Esophagus squamous epithelium (tissue), 5 donors: ENCODE data around the gene RNF19B. TPM values are rescaled to one million over a fixed set of nuclear protein-coding genes. Genes with fewer than 3 reads are reported as not detected.

Experiments
- DNase-seq: peaks from one replicate; lab custom pipeline; 2025; lab: John Stamatoyannopoulos, UW
- H3K27ac ChIP-seq, 4 donors: fragments of 200-600 bp; sonication (generic); one replicate each; pipeline ENCODE4 v1.5.1; 2016 to 2019; ENCODE audit warnings: mild to moderate bottlenecking in 1 of 4
- H3K27me3 ChIP-seq, 4 donors: fragments of 200-600 bp; sonication (generic); 1 replicate in 3 of 4; 2 replicates in 1 of 4; pipeline versions ENCODE4 v1.5.1 to v1.6.0; 2017 to 2021; ENCODE audit warnings: antibody characterized with exemption in 1 of 4
- H3K36me3 ChIP-seq, 3 donors: fragments of 200-600 bp; sonication (generic); one replicate each; pipeline ENCODE4 v1.5.1; 2016 to 2019
- H3K4me1 ChIP-seq, 3 donors: fragments of 200-600 bp; sonication (generic); one replicate each; pipeline ENCODE4 v1.5.1; 2017 to 2019
- H3K4me3 ChIP-seq, 4 donors: fragments of 200-600 bp; sonication (generic); 1 replicate in 3 of 4; 2 replicates in 1 of 4; pipeline ENCODE4 v1.5.1; 2016 to 2019; ENCODE audit warnings: mild to moderate bottlenecking in 2 of 4, moderate library complexity in 1 of 4
- H3K9me3 ChIP-seq, 3 donors: fragments of 200-600 bp; sonication (generic); one replicate each; pipeline ENCODE4 v1.5.1; 2016 to 2019
- CTCF ChIP-seq, 6 experiments: fragments of 450-650 bp in 4 of 6; fragments of 200-600 bp in 2 of 6; sonication (generic) in 2 of 6; IDR thresholded peaks; one replicate each; pipeline ENCODE4 v1.5.1; 2016 to 2019; ENCODE audit warnings: antibody characterized with exemption in 6 of 6, mild to moderate bottlenecking in 4 of 6, moderate library complexity in 4 of 6
- POLR2A ChIP-seq, 4 donors: fragments of 450-650 bp; IDR thresholded peaks; one replicate each; pipeline ENCODE4 v1.6.1; 2017; ENCODE audit warnings: antibody characterized with exemption in 4 of 4, mild to moderate bottlenecking in 4 of 4, moderate library complexity in 3 of 4
- WGBS, 2 donors: methylation state at CpG; one replicate each; pipeline ENCODE4 v1.1.5; 2018; 5-methylcytosine and 5-hydroxymethylcytosine counted together
- intact Hi-C: fragments of 100-400 bp; cut with DNase I; formaldehyde crosslinking; loops from one replicate; pipeline ENCODE4 v1.15.0; 2022
- total RNA-seq, 4 donors: library from RNA; depleted of rRNA; stranded (reverse); fragments of >200 nt; gene quantifications; one replicate each; pipeline ENCODE4 v1.1.0, GENCODE V29; 2016
- donor health status: DM: yes; HTN: yes; CAD: no.

Gene RNF19B
- total RNA-seq, 4 donors from 2014 or later = 24.2 to 61.6 (median 46.4) TPM

- intact Hi-C loops = no loop called here
- Histone ChIP-seq H3K27ac (peak overlapping the region; percentile 54 to 88 (median 76)), H3K36me3 (no peaks in the 10 kb centered on the region), H3K27me3 (peaks cover 0 to 12% (median 0%) of the 10 kb centered on the region in 4 donors), H3K9me3 (no peaks in the 10 kb centered on the region), H3K4me1 (peaks cover 32 to 74% (median 59%) of the 10 kb centered on the region in 3 donors), H3K4me3 (no peak overlapping the region)
- no peak for DNase-seq
- TF ChIP-seq CTCF (IDR thresholded peaks at IDR 0.05) (no peak), POLR2A (IDR thresholded peaks at IDR 0.05) (no peak)
These were observed 24.1 kb upstream of the RNF19B start for GRCh38 chr1:32988665-32989064.

- DNase-seq = no peak
- peak overlapping the region in 1 of 4 donors; percentile 65 for H3K27ac ChIP-seq
- no peaks in the 10 kb centered on the region for H3K36me3 ChIP-seq
- intact Hi-C loops = no loop called here
- H3K4me3 ChIP-seq = no peak overlapping the region
- WGBS, 2 donors = 40 to 60% methylated on average over 1 of the region's 1 CpG
- H3K9me3 ChIP-seq = no peaks in the 10 kb centered on the region
- peaks cover 0 to 3% (median 0%) of the 10 kb centered on the region in 4 donors for H3K27me3 ChIP-seq
- H3K4me1 ChIP-seq = peaks cover 27 to 67% (median 48%) of the 10 kb centered on the region in 3 donors
- TF ChIP-seq CTCF (IDR thresholded peaks at IDR 0.05) = no peak
- no peak for TF ChIP-seq POLR2A (IDR thresholded peaks at IDR 0.05)
These were observed 20.6 kb upstream of the RNF19B start for GRCh38 chr1:32985226-32985625.

DNA sequence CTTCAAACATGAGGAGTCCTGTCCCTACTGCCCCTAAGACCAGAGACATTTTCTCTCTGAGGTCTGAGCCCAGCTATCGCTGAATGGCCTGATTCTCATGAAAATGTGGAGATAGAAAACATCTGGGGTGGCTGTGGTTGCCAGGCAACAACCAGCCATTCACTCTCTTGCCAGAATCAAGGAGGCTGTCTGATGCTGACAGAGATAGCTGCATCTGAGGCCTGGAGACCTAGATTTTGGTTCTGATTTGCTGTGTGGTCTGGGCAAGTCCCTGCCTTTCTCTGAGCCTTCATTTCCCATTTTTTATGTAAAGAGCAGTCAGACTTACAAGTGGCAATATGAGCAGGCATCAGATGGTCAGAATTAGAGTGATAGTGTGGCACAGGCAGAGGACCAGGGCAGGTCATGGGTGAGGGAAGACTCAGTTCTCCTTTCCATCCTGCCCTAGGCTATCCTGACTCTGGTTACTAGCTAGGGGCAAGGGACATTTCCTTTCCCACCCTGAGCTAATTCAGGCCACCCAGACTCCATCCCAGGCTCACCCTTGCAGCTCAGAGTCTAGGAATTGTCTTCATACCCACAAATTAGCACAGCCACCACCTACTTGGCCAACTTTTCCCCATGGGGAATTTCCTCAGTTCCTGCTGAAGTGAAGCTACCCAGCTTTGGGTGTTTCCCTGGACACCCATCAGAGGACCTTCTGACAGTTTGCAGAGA lies 20.0 kb upstream of the RNF19B start:
- intact Hi-C loops = no loop called here
- peaks cover 25 to 68% (median 49%) of the 10 kb centered on the region in 3 donors for H3K4me1 ChIP-seq

DNA sequence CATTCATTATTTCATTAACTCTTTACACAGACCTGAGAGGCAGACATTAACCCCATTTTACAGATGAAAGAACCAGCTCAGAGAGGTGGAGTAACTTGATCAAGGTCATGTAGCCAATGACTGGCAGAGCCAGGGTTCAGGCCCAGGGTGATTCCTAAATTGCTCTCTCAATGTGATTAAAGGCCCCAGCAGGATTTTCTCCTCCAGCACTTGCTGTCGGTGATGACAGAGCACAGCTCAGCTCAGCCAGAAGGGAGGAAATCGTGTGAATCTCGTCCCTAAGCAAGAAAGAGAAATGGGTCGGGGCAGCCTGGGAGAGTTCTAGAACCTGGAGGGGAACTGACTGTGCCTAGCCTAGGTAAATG lies 19.5 kb upstream of the RNF19B start:
- TF ChIP-seq CTCF (IDR thresholded peaks at IDR 0.05) (no peak), POLR2A (IDR thresholded peaks at IDR 0.05) (no peak)
- Histone ChIP-seq H3K27me3 (peaks cover 0 to 3% (median 0%) of the 10 kb centered on the region in 4 donors), H3K27ac (peak overlapping the region in 1 of 4 donors; percentile 65), H3K4me3 (no peak overlapping the region), H3K4me1 (peaks cover 20 to 64% (median 47%) of the 10 kb centered on the region in 3 donors), H3K36me3 (no peaks in the 10 kb centered on the region), H3K9me3 (no peaks in the 10 kb centered on the region)
- no peak for DNase-seq
- WGBS, 2 donors = 63 to 76% methylated on average over 3 to 4 of the region's 4 CpGs
- intact Hi-C loops = no loop called here

More for the DNA sequence above, 20.0 kb upstream of the RNF19B start:
- Histone ChIP-seq H3K4me3 (no peak overlapping the region), H3K27me3 (peaks cover 0 to 3% (median 0%) of the 10 kb centered on the region in 4 donors), H3K9me3 (no peaks in the 10 kb centered on the region), H3K36me3 (no peaks in the 10 kb centered on the region), H3K27ac (peak overlapping the region in 1 of 4 donors; percentile 65)
- TF ChIP-seq CTCF (IDR thresholded peaks at IDR 0.05) (no peak), POLR2A (IDR thresholded peaks at IDR 0.05) (no peak)
- no peak for DNase-seq
- whole genome bisulfite sequencing, 2 donors = 88% methylated on average over 1 of the region's 1 CpG; no CpG with 5 or more reads in 1 of the 2 donors

GRCh38 chr1:32983020-32983419 lies 18.4 kb upstream of the RNF19B start:
- Histone ChIP-seq H3K4me1 (peaks cover 14 to 53% (median 36%) of the 10 kb centered on the region in 3 donors), H3K9me3 (no peaks in the 10 kb centered on the region), H3K36me3 (no peaks in the 10 kb centered on the region), H3K27ac (no peak overlapping the region), H3K4me3 (no peak overlapping the region), H3K27me3 (peaks cover 0 to 3% (median 0%) of the 10 kb centered on the region in 4 donors)
- TF ChIP-seq CTCF (IDR thresholded peaks at IDR 0.05) = no peak
- DNase-seq = no peak
- intact Hi-C loops = no loop called here
- 72 to 76% methylated on average over 3 of the region's 3 CpGs for WGBS, 2 donors
